ENCODE measurements around the gene ADGRB2.

The ADGRB2 gene

DNA sequence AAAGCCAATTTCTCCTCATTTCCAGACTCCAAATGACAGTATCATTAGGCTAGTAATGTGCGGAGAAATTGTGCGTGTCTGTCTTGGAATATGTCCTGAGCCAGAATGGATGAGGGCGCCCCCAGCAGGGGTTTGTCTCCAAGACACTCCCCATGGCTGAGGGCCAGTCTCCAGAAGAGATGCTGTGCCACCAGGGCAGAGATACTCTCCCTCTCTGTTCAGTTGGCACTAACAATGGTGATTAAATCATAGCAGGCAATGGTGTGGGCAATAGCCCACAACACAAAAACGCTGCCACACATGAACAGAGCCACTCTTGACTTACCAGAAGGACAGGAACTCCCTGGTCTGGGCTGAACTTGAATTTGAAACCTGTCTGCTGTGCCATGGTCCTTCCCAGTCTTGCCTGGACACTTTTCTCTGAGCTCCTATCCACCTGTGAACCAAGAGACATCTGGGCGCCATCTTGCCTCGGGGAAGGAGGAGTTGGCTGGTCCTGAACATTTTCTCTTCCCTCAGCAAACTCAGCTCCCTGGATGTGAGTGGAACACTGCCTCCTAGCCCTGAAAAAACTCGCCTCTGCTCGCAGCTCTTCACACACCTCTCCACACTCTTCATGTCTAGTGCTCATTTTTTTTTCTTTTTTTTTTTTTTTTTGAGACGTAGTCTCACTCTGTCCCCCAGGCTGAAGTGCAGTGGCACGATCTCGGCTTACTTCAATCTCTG lies 14.8 kb upstream of the ADGRB2 start:
- H3K4me3 ChIP-seq (ENCODE audit: low read depth, low read length), result no peak overlapping the region
- ChIA-PET CTCF (interaction anchor here (1.3 to 4.5 kb wide), 5 partner anchors 10 to 33 kb away, joined by 3 to 28 read pairs (median 4); no protein-coding TSS in a partner anchor), POLR2A (no interaction called here)
- DNase-seq (ENCODE audit: low read depth, low spot score), result no peak
- TF ChIP-seq, protein P1, sequence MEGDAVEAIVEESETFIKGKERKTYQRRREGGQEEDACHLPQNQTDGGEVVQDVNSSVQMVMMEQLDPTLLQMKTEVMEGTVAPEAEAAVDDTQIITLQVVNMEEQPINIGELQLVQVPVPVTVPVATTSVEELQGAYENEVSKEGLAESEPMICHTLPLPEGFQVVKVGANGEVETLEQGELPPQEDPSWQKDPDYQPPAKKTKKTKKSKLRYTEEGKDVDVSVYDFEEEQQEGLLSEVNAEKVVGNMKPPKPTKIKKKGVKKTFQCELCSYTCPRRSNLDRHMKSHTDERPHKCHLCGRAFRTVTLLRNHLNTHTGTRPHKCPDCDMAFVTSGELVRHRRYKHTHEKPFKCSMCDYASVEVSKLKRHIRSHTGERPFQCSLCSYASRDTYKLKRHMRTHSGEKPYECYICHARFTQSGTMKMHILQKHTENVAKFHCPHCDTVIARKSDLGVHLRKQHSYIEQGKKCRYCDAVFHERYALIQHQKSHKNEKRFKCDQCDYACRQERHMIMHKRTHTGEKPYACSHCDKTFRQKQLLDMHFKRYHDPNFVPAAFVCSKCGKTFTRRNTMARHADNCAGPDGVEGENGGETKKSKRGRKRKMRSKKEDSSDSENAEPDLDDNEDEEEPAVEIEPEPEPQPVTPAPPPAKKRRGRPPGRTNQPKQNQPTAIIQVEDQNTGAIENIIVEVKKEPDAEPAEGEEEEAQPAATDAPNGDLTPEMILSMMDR (IDR thresholded peaks at IDR 0.05; ENCODE audit: insufficient read depth, low read length, missing control alignments), result no peak

DNA sequence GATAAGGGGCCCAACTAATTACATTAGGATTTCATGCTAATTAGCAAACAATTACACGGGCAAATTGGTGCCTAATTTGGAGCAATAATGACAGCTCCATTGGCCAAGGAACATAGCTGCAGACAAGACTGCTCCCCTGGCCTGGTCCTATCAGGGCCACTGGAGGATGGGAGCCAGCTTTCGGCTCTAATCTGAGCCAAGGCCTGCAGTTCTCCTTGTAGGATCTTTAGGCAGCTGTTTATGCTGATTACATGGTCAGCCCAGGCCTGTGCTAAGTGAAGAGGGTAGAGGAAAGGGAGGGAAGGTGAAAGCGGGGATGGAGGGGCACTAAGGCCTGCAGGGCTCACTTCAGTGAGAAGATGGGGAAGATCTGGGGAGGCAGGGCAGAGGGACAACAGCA lies 12.4 kb upstream of the ADGRB2 start:
- TF ChIP-seq, protein P1 (IDR thresholded peaks at IDR 0.05; ENCODE audit: insufficient read depth, low read length, missing control alignments), result no peak
- DNase-seq (ENCODE audit: low read depth, low spot score), result no peak
- no peak overlapping the region for H3K4me3 ChIP-seq (ENCODE audit: low read depth, low read length)
- CTCF ChIA-PET, result interaction anchor here (1.0 to 4.5 kb wide), 6 partner anchors 11 to 187 kb away, joined by 3 to 28 read pairs (median 4); no protein-coding TSS in a partner anchor
- POLR2A ChIA-PET, result interaction anchor here (0.6 kb wide), 1 partner anchor 13 kb away, joined by 3 read pairs; no protein-coding TSS in a partner anchor

DNA sequence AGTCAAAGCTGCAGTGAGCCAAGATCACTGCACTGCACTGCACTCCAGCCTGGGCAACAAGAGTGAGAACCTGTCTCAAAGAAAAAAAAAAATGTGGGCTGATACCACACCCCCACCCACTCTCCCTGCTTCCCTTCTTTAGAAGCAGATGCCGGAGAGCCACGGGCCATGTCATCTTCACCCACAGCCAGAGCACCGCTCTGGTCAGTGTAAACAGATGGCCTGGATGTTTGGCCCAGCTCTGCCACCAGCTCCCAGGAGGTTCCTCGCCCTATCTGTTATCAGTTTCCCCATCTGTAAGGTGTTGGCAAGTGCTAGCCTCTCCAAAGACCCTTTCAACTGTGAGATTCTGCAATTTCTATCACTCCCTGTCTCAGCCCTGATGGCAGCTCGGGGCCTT lies 11.9 kb upstream of the ADGRB2 start:
- ChIA-PET CTCF (interaction anchor here (1.0 to 4.5 kb wide), 6 partner anchors 11 to 188 kb away, joined by 4 to 28 read pairs (median 6); partner anchors contain the start of gene ADGRB2), POLR2A (no interaction called here)
- no peak for DNase-seq (ENCODE audit: low read depth, low spot score)
- H3K4me3 ChIP-seq (ENCODE audit: low read depth, low read length), result no peak overlapping the region
- TF ChIP-seq, protein P1 (IDR thresholded peaks at IDR 0.05; ENCODE audit: insufficient read depth, low read length, missing control alignments), result no peak

DNA sequence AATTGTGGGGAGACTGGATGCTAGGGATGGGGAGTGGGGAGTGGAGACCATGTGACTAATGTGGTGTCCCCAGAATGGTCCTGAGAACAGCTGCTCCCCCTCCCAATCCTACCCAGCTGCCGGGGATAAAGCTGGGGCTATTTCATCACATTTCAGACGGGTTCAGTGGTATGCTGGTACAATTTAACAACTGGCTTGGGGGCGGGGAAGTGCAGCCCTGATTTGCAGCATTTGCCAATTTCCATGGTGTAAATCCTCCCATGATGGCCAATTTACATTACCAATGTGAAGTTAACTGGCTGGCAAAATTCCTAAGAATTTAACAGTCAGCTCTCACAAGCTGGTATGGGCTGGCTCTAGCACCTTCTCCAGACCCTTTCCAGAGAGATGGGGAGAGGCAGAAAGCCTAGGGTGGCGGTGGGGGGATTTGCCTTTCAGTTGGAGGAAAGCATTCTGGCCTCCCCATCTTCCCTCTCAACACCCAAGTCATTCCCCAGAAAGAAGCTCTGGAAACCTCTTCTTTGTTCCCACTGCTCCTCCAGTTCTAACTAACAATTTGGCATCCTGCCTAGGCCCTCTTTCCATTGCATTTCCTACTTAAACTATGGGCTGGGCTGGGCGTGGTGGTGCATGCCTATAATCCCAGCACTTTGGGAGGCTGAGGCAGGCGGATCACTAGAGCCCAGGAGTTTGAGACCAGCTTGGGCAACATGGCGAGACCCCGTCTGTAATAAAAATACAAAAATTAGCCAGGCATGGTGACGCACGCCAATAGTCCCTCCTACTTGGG lies 11.3 kb upstream of the ADGRB2 start:
- no peak for DNase-seq (ENCODE audit: low read depth, low spot score)
- TF ChIP-seq, protein P1 (IDR thresholded peaks at IDR 0.05; ENCODE audit: insufficient read depth, low read length, missing control alignments), result no peak
- ChIA-PET CTCF (interaction anchor here (1.4 to 2.6 kb wide), 5 partner anchors 10 to 189 kb away, joined by 4 to 10 read pairs (median 5); partner anchors contain the start of gene ADGRB2), POLR2A (no interaction called here)
- no peak overlapping the region for H3K4me3 ChIP-seq (ENCODE audit: low read depth, low read length)

DNA sequence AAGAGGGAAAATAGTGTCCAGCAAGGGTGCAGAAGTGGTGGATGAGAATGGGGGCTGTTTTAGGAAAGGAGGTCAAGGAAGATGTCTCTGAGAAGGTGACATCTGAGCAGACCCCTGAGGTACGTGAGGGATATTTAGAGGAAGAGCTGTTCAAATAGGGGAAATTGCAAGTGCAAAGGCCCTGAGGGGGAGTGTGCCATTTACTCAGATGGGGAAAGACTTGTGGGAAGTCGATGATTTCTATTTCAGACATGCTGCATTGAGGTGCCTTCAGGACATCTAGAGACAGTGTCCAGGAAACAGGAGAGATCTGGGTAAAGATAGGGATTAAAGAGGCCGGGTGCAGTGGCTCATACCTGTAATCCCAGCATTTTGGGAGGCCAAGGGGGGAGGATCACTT lies 10.4 kb upstream of the ADGRB2 start:
- no peak for DNase-seq (ENCODE audit: low read depth, low spot score)
- no peak overlapping the region for H3K4me3 ChIP-seq (ENCODE audit: low read depth, low read length)
- POLR2A ChIA-PET, result no interaction called here
- TF ChIP-seq, protein P1 (IDR thresholded peaks at IDR 0.05; ENCODE audit: insufficient read depth, low read length, missing control alignments), result no peak
- CTCF ChIA-PET, result interaction anchor here (1.4 to 2.6 kb wide), 4 partner anchors 9 to 190 kb away, joined by 4 to 10 read pairs (median 6); partner anchors contain the start of gene ADGRB2

DNA sequence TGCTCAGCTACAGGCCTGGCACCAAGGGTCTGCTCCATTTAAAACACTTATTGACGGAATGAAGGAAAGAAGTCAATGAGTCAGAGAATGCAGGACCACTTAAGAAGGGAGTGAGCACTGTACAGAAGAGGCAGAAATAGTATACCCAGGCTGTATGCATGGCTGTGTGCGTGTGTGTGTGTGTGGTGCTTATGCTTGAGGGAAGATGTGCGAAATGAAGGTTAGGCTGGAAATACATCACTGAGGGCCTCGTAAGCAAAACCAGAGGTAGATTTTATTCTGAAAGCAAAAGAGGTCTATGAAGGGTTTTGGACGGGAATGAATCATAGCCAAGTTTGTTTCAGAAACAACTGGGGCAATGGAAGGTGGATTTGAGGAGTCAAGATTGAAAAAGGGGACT lies 9.7 kb upstream of the ADGRB2 start:
- CTCF ChIA-PET, result interaction anchor here (1.7 to 2.6 kb wide), 2 partner anchors 9 to 11 kb away, joined by 4 to 10 read pairs; partner anchors contain the start of gene ADGRB2

More for the DNA sequence above, 9.7 kb upstream of the ADGRB2 start:
- POLR2A ChIA-PET, result no interaction called here
- no peak for DNase-seq (ENCODE audit: low read depth, low spot score)
- H3K4me3 ChIP-seq (ENCODE audit: low read depth, low read length), result no peak overlapping the region
- TF ChIP-seq, protein P1 (IDR thresholded peaks at IDR 0.05; ENCODE audit: insufficient read depth, low read length, missing control alignments), result no peak
